Fibroblast of lung (primary cell): Measurements from ENCODE around the gene PLEKHM2. TPM values are rescaled to one million over a fixed set of nuclear protein-coding genes. Genes with fewer than 3 reads are reported as not detected.

Experiments
- DNase-seq, 2 donors: peaks; one replicate each; pipeline versions ENCODE4 v3.0.0 to v3.0.0-alpha.2; 2010; ENCODE audit warnings: low read depth in 2 of 2
- H2AFZ ChIP-seq: 2 replicates; pipeline ENCODE4 v1.5.1; 2012; ENCODE audit warnings: low read length, control low read depth, inconsistent platforms
- H3K27ac ChIP-seq: 2 replicates; pipeline ENCODE4 v1.5.1; 2011; ENCODE audit warnings: low read length, control low read depth; ENCODE audit not compliant: insufficient read depth
- H3K27me3 ChIP-seq: 2 replicates; pipeline ENCODE4 v1.5.1; 2011; ENCODE audit warnings: mild to moderate bottlenecking, low read length; ENCODE audit not compliant: control insufficient read depth, insufficient read depth
- H3K36me3 ChIP-seq: 2 replicates; pipeline ENCODE4 v1.5.1; 2011; ENCODE audit warnings: low read length; ENCODE audit not compliant: control insufficient read depth, insufficient read depth
- H3K4me1 ChIP-seq: 2 replicates; pipeline ENCODE4 v1.5.1; 2011; ENCODE audit warnings: low read length; ENCODE audit not compliant: control insufficient read depth, insufficient read depth; ENCODE audit errors: extremely low read depth
- H3K4me2 ChIP-seq: 2 replicates; pipeline ENCODE4 v1.5.1; 2011; ENCODE audit warnings: low read length, control low read depth; ENCODE audit not compliant: insufficient read depth; ENCODE audit errors: extremely low read depth
- H3K4me3 ChIP-seq, 4 experiments: fragments of 200-600 bp in 1 of 4; sonication (generic) in 1 of 4; replicated peaks in 1 of 4; 2 replicates each; pipeline ENCODE4 v1.5.1; 2011 to 2016; ENCODE audit warnings: low read length in 4 of 4, low read depth in 3 of 4, mild to moderate bottlenecking in 3 of 4, control low read depth in 2 of 4, inconsistent platforms in 1 of 4, mixed read lengths in 1 of 4; ENCODE audit not compliant: insufficient read depth in 1 of 4; ENCODE audit errors: control extremely low read depth in 1 of 4
- H3K79me2 ChIP-seq: 2 replicates; pipeline ENCODE4 v1.5.1; 2012; ENCODE audit warnings: mild to moderate bottlenecking, low read length, inconsistent platforms; ENCODE audit not compliant: control insufficient read depth, insufficient read depth
- H3K9ac ChIP-seq: 2 replicates; pipeline ENCODE4 v1.5.1; 2011; ENCODE audit warnings: mild to moderate bottlenecking, low read length, control low read depth; ENCODE audit not compliant: insufficient read depth
- H3K9me3 ChIP-seq: 2 replicates; pipeline ENCODE4 v1.5.1; 2012; ENCODE audit warnings: low read depth, low read length; ENCODE audit not compliant: control insufficient read depth, insufficient read depth
- H4K20me1 ChIP-seq: 2 replicates; pipeline ENCODE4 v1.5.1; 2011; ENCODE audit warnings: low read length; ENCODE audit not compliant: control insufficient read depth, insufficient read depth; ENCODE audit errors: extremely low read depth
- CTCF ChIP-seq, 2 donors: IDR thresholded peaks in 1 of 2; conservative IDR thresholded peaks in 1 of 2; 1 replicate in 1 of 2; 2 replicates in 1 of 2; pipeline ENCODE4 v1.5.1; 2011 to 2012; ENCODE audit warnings: low read length in 2 of 2, control low read depth in 1 of 2, inconsistent platforms in 1 of 2, low read depth in 1 of 2, mild to moderate bottlenecking in 1 of 2
- EZH2 ChIP-seq: IDR thresholded peaks from 2 replicates; pipeline ENCODE4 v1.5.1; 2012; ENCODE audit warnings: low read length, control low read depth, mild to moderate bottlenecking; ENCODE audit errors: missing control alignments
- polyA plus RNA-seq, 2 donors: library from polyadenylated mRNA; depleted of rRNA in 1 of 2; stranded (reverse) in 1 of 2; unstranded in 1 of 2; fragments of >200 nt; gene quantifications; 2 replicates each; pipeline ENCODE4 v1.2.1, GENCODE V29; 2011 to 2012; ENCODE audit warnings: missing spikeins in 1 of 2
- total RNA-seq: library from RNA; depleted of rRNA; stranded (reverse); fragments of >200 nt; gene quantifications from 2 replicates; pipeline ENCODE4 v1.2.1, GENCODE V29; 2014

Gene PLEKHM2
- total and polyA plus RNA-seq, 2 donors (not counting 1 experiment from before 2014, with no cell fraction given) = 27.3 to 94.6 TPM

DNA sequence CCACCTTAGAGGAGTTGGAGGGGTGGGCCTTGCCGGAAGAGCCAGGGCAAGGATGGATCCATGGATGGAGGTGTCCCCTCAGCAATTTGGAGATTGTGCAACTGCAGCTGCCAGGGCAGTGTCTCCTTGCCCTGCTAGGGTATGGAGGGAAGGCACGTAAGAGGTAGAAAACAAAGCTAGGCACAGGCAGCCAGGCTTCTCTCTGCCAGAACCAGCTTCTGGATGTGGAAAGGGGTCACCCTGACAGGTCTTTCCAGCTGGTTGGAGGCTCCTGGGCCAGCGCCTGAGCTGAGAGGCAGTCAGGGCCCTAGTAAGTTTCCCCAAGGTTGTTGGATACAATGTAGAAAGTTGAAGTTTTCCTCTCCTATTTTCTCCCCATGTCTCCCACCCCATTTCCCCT is 36.7 kb downstream of the PLEKHM2 start:
- DNase-seq = no peak
- H3K79me2 ChIP-seq = peaks cover 1% of the 10 kb centered on the region
- no peak overlapping the region for H3K27ac ChIP-seq
- no peak overlapping the region for H2AFZ ChIP-seq
- no peaks in the 10 kb centered on the region for H4K20me1 ChIP-seq
- no peak overlapping the region for H3K4me3 ChIP-seq
- H3K9ac ChIP-seq = no peak overlapping the region
- H3K9me3 ChIP-seq = no peaks in the 10 kb centered on the region
- no peaks in the 10 kb centered on the region for H3K4me1 ChIP-seq
- H3K4me2 ChIP-seq = no peak overlapping the region
- peaks cover 31% of the 10 kb centered on the region for H3K36me3 ChIP-seq
- TF ChIP-seq CTCF (conservative IDR thresholded peaks at IDR 0.05 in 1 of 2, IDR thresholded peaks at IDR 0.05 in 1 of 2; ENCODE audit: low read depth in 1 of 2, low read length in 2 of 2) = no peak
- no peak for TF ChIP-seq EZH2
- H3K27me3 ChIP-seq = no peaks in the 10 kb centered on the region

- no peak overlapping the region for H3K4me2 ChIP-seq
- no peak overlapping the region for H2AFZ ChIP-seq
- H3K36me3 ChIP-seq = peaks cover 26% of the 10 kb centered on the region
- H3K4me3 ChIP-seq = no peak overlapping the region
- H3K79me2 ChIP-seq = no peaks in the 10 kb centered on the region
- no peak for TF ChIP-seq EZH2
- no peak for TF ChIP-seq CTCF (conservative IDR thresholded peaks at IDR 0.05 in 1 of 2, IDR thresholded peaks at IDR 0.05 in 1 of 2; ENCODE audit: low read depth in 1 of 2, low read length in 2 of 2)
- H4K20me1 ChIP-seq = no peaks in the 10 kb centered on the region
- no peak overlapping the region for H3K9ac ChIP-seq
- no peaks in the 10 kb centered on the region for H3K27me3 ChIP-seq
- no peaks in the 10 kb centered on the region for H3K9me3 ChIP-seq
- no peaks in the 10 kb centered on the region for H3K4me1 ChIP-seq
- no peak for DNase-seq
- no peak overlapping the region for H3K27ac ChIP-seq
Measured at GRCh38 chr1:15722411-15722810, 38.3 kb downstream of the PLEKHM2 start.

DNA sequence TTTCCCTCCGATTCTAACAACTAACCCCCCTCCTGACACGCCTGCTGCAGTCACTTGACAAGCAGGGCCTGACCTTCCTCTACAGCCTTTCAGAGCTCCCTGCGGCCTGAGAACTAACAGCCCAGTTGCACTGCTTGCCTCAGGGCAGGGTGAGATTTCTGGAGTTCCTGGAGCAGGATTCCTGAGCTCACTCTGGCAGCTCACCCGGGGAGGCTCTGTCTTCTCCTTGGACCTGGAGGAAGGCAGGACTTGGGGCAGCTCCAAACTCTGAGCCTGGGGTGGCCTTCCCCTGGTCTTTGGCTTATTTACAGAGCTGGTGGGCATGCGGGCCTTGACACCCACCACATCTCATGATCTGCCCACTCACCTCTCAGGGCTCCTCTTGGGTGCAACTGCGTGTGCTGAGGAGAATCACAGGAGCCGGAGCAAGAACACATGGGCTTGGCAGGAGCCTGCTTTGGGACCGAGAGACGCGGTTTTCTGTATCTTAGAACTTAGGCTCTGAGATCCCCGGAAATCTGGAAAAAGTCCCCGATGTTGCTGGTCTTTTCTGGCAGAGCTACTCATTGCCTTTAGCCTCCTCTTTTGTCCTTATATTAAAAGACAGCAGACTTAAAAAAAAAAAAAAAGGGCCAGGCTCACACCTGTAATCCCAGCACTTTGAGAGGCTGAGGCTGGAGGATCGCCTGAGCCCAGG is 38.9 kb downstream of the PLEKHM2 start:
- TF ChIP-seq CTCF (conservative IDR thresholded peaks at IDR 0.05 in 1 of 2, IDR thresholded peaks at IDR 0.05 in 1 of 2; ENCODE audit: low read depth in 1 of 2, low read length in 2 of 2) (no peak), EZH2 (no peak)
- Histone ChIP-seq H4K20me1 (no peaks in the 10 kb centered on the region), H3K4me1 (no peaks in the 10 kb centered on the region), H3K9me3 (no peaks in the 10 kb centered on the region), H3K27ac (no peak overlapping the region), H3K9ac (no peak overlapping the region), H3K4me2 (no peak overlapping the region), H3K36me3 (peaks cover 29% of the 10 kb centered on the region), H3K4me3 (no peak overlapping the region), H3K27me3 (no peaks in the 10 kb centered on the region), H3K79me2 (no peaks in the 10 kb centered on the region), H2AFZ (no peak overlapping the region)
- DNase-seq = no peak
